Vagina (tissue), 2 donors: ENCODE results near the gene CPB1. TPM values are rescaled to one million over a fixed set of nuclear protein-coding genes. Genes with fewer than 3 reads are reported as not detected.
"Not testable (repeated sequence)": the region's sequence is repeated elsewhere in the genome, so short reads cannot be mapped to it uniquely, and the experiment has no call there.

Experiments used
- DNase-seq, 2 donors: peaks; one replicate each; pipeline ENCODE4 v3.0.0-alpha.2; 2017; ENCODE audit errors: extremely low spot score in 2 of 2
- H3K27ac ChIP-seq: fragments of 200-600 bp; sonication (generic); one replicate; pipeline ENCODE4 v1.5.1; 2019
- H3K27me3 ChIP-seq: fragments of 200-600 bp; sonication (generic); one replicate; pipeline ENCODE4 v1.5.1; 2019
- H3K36me3 ChIP-seq, 2 donors: fragments of 200-600 bp; sonication (generic); one replicate each; pipeline ENCODE4 v1.5.1; 2017 to 2019
- H3K4me1 ChIP-seq: fragments of 200-600 bp; sonication (generic); one replicate; pipeline ENCODE4 v1.5.1; 2019
- H3K4me3 ChIP-seq, 2 donors: fragments of 200-600 bp; sonication (generic); 1 replicate in 1 of 2; 2 replicates in 1 of 2; pipeline ENCODE4 v1.5.1; 2016 to 2019
- H3K9me3 ChIP-seq: fragments of 200-600 bp; sonication (generic); one replicate; pipeline ENCODE4 v1.5.1; 2019
- POLR2A ChIP-seq, 2 donors: fragments of 450-650 bp; IDR thresholded peaks; one replicate each; pipeline ENCODE4 v1.6.1; 2017; ENCODE audit warnings: antibody characterized with exemption in 2 of 2, mild to moderate bottlenecking in 2 of 2, moderate library complexity in 2 of 2
- POLR2AphosphoS5 ChIP-seq, 2 donors: sonication (generic); formaldehyde crosslinking; IDR thresholded peaks; one replicate each; pipeline ENCODE4 v1.9.0; 2017; ENCODE audit warnings: antibody characterized with exemption in 2 of 2, mild to moderate bottlenecking in 2 of 2, low read depth in 1 of 2; ENCODE audit not compliant: insufficient read depth in 1 of 2
- intact Hi-C: fragments of 100-400 bp; cut with DNase I; formaldehyde crosslinking; loops from one replicate; pipeline ENCODE4 v1.15.1; 2023
- total RNA-seq: library from RNA; depleted of rRNA; stranded (reverse); fragments of >200 nt; gene quantifications from one replicate; pipeline ENCODE4 v1.2.3, GENCODE V29; 2016
- TF ChIP-seq, protein P1 (sequence below), 3 experiments: fragments of 450-650 bp in 2 of 3; fragments of 200-600 bp in 1 of 3; sonication (generic) in 1 of 3; IDR thresholded peaks; one replicate each; pipeline ENCODE4 v1.5.1; 2017 to 2019; ENCODE audit warnings: antibody characterized with exemption in 3 of 3, mild to moderate bottlenecking in 2 of 3, moderate library complexity in 2 of 3

Gene CPB1
- 1.7 TPM for total RNA-seq

DNA sequence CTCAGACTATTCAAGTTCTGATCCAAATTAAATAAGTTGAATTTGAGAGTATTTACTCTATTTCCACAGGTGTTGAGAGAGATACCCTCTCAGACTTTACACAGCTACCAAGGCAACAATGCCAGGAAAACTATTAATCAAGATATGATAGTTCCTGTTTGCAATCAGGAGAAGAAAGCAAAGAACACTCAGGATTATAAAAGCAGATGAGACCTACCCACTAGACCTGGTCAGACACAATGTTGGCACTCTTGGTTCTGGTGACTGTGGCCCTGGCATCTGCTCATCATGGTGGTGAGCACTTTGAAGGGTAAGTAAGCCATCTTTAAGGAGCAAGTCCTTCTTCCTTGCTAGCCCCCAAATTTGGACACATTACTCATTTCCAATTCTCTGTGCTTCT, at the start of gene CPB1:
CPB1 (plus strand) TSS at position 227 of the 400 bp plus-strand sequence; CDS start at position 240, 13 bp downstream.
- Histone ChIP-seq H3K36me3 (no peaks in the 10 kb centered on the region), H3K27ac (no peak within 1 kb of the TSS), H3K4me1 (no peaks in the 10 kb centered on the region), H3K27me3 (no peaks in the 10 kb centered on the region), H3K9me3 (no peaks in the 10 kb centered on the region), H3K4me3 (no peak within 1 kb of the TSS)
- TF ChIP-seq, protein P1, sequence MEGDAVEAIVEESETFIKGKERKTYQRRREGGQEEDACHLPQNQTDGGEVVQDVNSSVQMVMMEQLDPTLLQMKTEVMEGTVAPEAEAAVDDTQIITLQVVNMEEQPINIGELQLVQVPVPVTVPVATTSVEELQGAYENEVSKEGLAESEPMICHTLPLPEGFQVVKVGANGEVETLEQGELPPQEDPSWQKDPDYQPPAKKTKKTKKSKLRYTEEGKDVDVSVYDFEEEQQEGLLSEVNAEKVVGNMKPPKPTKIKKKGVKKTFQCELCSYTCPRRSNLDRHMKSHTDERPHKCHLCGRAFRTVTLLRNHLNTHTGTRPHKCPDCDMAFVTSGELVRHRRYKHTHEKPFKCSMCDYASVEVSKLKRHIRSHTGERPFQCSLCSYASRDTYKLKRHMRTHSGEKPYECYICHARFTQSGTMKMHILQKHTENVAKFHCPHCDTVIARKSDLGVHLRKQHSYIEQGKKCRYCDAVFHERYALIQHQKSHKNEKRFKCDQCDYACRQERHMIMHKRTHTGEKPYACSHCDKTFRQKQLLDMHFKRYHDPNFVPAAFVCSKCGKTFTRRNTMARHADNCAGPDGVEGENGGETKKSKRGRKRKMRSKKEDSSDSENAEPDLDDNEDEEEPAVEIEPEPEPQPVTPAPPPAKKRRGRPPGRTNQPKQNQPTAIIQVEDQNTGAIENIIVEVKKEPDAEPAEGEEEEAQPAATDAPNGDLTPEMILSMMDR (IDR thresholded peaks at IDR 0.05) = no peak
- no peak for TF ChIP-seq POLR2AphosphoS5 (IDR thresholded peaks at IDR 0.05; ENCODE audit: insufficient read depth in 1 of 2, low read depth in 1 of 2)
- no peak for TF ChIP-seq POLR2A (IDR thresholded peaks at IDR 0.05)
- no peak for DNase-seq
- intact Hi-C loops = no loop called here

DNA sequence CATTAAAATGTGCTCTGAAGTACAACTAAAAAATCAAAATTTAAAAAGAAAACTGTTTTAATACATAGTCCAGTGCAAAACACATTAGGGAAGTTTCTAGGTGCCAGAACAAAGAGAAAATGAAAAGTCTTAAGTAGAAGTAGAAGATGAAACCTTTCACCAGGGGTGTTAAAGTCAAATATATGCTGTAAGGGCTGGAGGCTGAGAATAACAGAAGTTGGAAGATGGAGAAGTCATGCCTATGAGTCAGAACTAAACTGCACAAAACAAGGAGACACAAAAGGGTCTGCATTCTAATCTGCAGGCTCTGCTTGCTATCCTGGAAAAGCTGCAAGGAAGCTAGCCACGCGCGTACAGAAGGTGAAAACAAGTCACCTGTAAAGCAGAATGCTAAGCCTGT, 48.7 kb upstream of the CPB1 start:
- TF ChIP-seq POLR2A (IDR thresholded peaks at IDR 0.05) = no peak
- no peak for TF ChIP-seq POLR2AphosphoS5 (IDR thresholded peaks at IDR 0.05; ENCODE audit: insufficient read depth in 1 of 2, low read depth in 1 of 2)
- TF ChIP-seq, protein P1 (IDR thresholded peaks at IDR 0.05) = no peak

DNA sequence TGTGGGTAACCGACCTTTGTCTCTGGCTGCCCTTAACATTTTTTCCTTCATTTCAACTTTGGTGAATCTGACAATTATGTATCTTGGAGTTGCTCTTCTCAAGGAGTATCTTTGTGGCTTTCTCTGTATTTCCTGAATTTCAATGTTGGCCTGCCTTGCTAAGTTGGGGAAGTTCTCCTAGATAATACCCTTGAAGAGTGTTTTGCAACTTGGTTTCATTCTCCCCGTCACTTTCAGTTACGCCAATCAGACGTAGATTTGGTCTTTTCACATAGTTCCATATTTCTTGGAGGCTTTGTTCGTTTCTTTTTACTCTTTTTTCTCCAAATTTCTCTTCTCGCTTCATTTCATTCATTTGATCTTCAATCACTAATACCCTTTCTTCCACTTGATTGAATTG, 42.6 kb upstream of the CPB1 start:
- not testable (repeated sequence) for H3K4me3 ChIP-seq, H3K36me3 ChIP-seq

More for the DNA sequence above, 48.7 kb upstream of the CPB1 start:
- no peaks in the 10 kb centered on the region for H3K9me3 ChIP-seq
- intact Hi-C loops = no loop called here
- H3K4me1 ChIP-seq = no peaks in the 10 kb centered on the region
- H3K36me3 ChIP-seq = no peaks in the 10 kb centered on the region
- H3K4me3 ChIP-seq = no peak overlapping the region
- H3K27ac ChIP-seq = no peak overlapping the region
- DNase-seq = no peak
- no peaks in the 10 kb centered on the region for H3K27me3 ChIP-seq

DNA sequence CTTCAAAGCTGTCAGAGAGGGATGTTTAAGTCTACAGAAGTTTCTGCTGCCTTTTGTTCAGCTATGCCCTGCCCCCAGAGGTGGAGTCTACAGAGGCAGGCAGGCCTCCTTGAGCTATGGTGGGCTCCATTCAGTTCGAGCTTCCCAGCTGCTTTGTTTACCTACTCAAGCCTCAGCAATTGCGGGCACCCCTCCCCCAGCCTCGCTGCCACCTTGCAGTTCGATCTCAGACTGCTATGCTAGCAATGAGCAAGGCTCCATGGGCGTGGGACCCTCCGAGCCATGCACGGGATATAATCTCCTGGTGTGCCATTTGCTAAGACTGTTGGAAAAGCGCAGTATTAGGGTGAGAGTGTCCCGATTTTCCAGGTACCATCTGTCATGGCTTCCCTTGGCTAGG, 41.5 kb upstream of the CPB1 start:
- H3K27ac ChIP-seq, H3K9me3 ChIP-seq, H3K4me1 ChIP-seq, intact Hi-C loops, H3K4me3 ChIP-seq, H3K27me3 ChIP-seq, DNase-seq, H3K36me3 ChIP-seq: not testable (repeated sequence)

More for the DNA sequence above, 42.6 kb upstream of the CPB1 start:
- H3K4me1 ChIP-seq, H3K9me3 ChIP-seq, H3K27ac ChIP-seq, DNase-seq, intact Hi-C loops, H3K27me3 ChIP-seq: not testable (repeated sequence)

DNA sequence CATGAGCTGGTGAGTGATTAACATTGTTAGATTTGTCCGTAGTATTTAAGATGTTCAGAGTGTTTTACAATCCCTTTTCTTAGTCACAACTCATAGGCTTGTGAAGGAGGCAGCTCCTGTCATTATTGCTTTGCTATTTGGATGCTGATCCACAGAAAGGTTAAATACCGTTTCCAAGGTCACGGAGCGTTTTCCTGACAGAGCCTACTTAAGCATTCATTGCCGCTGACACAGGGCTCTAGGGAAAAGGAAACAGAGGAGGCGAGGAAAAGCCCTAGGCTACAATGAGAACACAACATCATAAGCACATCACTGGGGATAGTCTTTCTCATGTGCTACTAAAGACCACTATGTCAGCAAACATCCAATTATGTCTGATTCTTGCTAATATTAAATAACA, 38.5 kb upstream of the CPB1 start:
- no peaks in the 10 kb centered on the region for H3K9me3 ChIP-seq
- no peaks in the 10 kb centered on the region for H3K27me3 ChIP-seq
- no peak overlapping the region for H3K4me3 ChIP-seq
- no peak for DNase-seq
- no peak for TF ChIP-seq POLR2AphosphoS5 (IDR thresholded peaks at IDR 0.05; ENCODE audit: insufficient read depth in 1 of 2, low read depth in 1 of 2)
- TF ChIP-seq POLR2A (IDR thresholded peaks at IDR 0.05) = no peak
- TF ChIP-seq, protein P1 (IDR thresholded peaks at IDR 0.05) = no peak
- H3K4me1 ChIP-seq = no peaks in the 10 kb centered on the region
- H3K36me3 ChIP-seq = no peaks in the 10 kb centered on the region
- no peak overlapping the region for H3K27ac ChIP-seq
- intact Hi-C loops = no loop called here

DNA sequence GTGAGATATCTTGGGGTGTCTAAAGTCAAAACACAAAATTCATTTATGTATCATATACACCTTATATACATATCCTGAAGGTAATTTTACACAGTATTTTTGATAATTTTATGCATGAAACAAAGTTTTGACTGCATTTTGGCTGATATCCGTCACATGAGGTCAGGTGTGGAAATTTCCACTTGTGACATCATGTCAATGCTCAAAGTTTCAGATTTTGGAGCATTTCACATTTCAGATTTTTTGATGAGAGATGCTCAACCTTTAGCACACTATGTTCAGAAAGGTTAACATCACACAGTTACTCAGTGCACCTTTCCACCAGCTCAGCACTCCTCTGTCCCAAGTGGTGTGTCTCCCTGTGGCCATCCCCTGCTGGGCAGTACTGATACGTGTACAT, 37.7 kb upstream of the CPB1 start:
- TF ChIP-seq, protein P1 (IDR thresholded peaks at IDR 0.05) = no peak
- TF ChIP-seq POLR2A (IDR thresholded peaks at IDR 0.05) (no peak), POLR2AphosphoS5 (IDR thresholded peaks at IDR 0.05; ENCODE audit: insufficient read depth in 1 of 2, low read depth in 1 of 2) (no peak)
- no peaks in the 10 kb centered on the region for H3K9me3 ChIP-seq
- no peaks in the 10 kb centered on the region for H3K27me3 ChIP-seq
- no peaks in the 10 kb centered on the region for H3K4me1 ChIP-seq
- H3K27ac ChIP-seq = peak overlapping the region; percentile 46
- intact Hi-C loops = no loop called here
- no peak for DNase-seq
- no peak overlapping the region for H3K4me3 ChIP-seq
- no peaks in the 10 kb centered on the region for H3K36me3 ChIP-seq
